Measurements from ENCODE around the gene PLOD1. TPM values are rescaled to one million over a fixed set of nuclear protein-coding genes. Genes with fewer than 3 reads are reported as not detected.

The PLOD1 gene
- total and polyA plus RNA-seq, 2 of the 13 experiments (the other 11 are each of a cell fraction or from before 2014, with no cell fraction given), result 70.1 to 318 TPM

- Histone ChIP-seq H3K4me2 (ENCODE audit: low read depth, low read length) (peak overlapping the region; percentile 93), H3K9me3 (ENCODE audit: low read length) (no peaks in the 10 kb centered on the region), H3K36me3 (replicated peaks in 1 of 2; ENCODE audit: control insufficient read depth in 1 of 2, insufficient read depth in 2 of 2, low read length in 2 of 2) (peaks cover 12 to 21% of the 10 kb centered on the region in 2 experiments; a peak in 4 of 5 replicates), H3K27me3 (ENCODE audit: control insufficient read depth in 1 of 2, insufficient read depth in 2 of 2, low read length in 2 of 2) (peaks cover 0 to 3% of the 10 kb centered on the region in 2 experiments; a peak in 1 of 5 replicates), H3K4me1 (ENCODE audit: insufficient read depth, low read length) (peaks cover 62% of the 10 kb centered on the region), H3K4me3 (replicated peaks in 1 of 3; ENCODE audit: insufficient read depth in 1 of 3, low read depth in 2 of 3, low read length in 3 of 3) (peak overlapping the region; percentile 91 to 98 (median 97)), H3K9ac (ENCODE audit: insufficient read depth, low read depth, low read length) (peak overlapping the region; percentile 93), H3K27ac (ENCODE audit: extremely low read length, insufficient read depth, low read length) (peak overlapping the region; percentile 81), H4K20me1 (ENCODE audit: insufficient read depth, low read length) (no peaks in the 10 kb centered on the region; the same call in 1 of the 2 replicates), H3K79me2 (ENCODE audit: insufficient read depth, low read length) (peaks cover 48% of the 10 kb centered on the region), H2AFZ (ENCODE audit: low read length) (no peak overlapping the region)
- TSS peak; percentile 69 for BruUV-seq (replicated peaks)
- 0 out of 2 replicates have a peak, but pooled peaks have one; percentile 17 for TF ChIP-seq MTERF4 (CRISPR knock-in tag; IDR thresholded peaks at IDR 0.05)
- no peak for TF ChIP-seq SNAI1 (CRISPR knock-in tag; IDR thresholded peaks at IDR 0.05; ENCODE audit: borderline replicate concordance)
- TF ChIP-seq KDM5A (IDR thresholded peaks at IDR 0.05; ENCODE audit: borderline replicate concordance, low read length), result peak; percentile 78
- 0 out of 2 replicates have a peak, but pooled peaks have one; percentile 2 for TF ChIP-seq ZNF605 (CRISPR knock-in tag; IDR thresholded peaks at IDR 0.05)
- CTCF ChIA-PET (ENCODE audit: low intra/inter-chr PET ratio, low total read pairs), result no interaction called here
- in situ Hi-C loops (cut with HindIII; ENCODE audit: extremely low pct_ligation_motif_present, low pct_unique_long_range_greater_than_20kb), result no loop called here
- WGBS (ENCODE audit: low lambda C conversion rate), result under 1% methylated on average over 12 of the region's 12 CpGs
- intact Hi-C loops (cut with micrococcal nuclease; ENCODE audit: unreplicated experiment), result no loop called here
- DNase-seq (ENCODE audit: low spot score), result no peak
- no peak for ATAC-seq
- FAIRE-seq, result no peak
- POLR2A ChIA-PET, result interaction anchor here (0.6 to 3.8 kb wide), 13 partner anchors 10 to 243 kb away, joined by 3 to 107 read pairs (median 11); partner anchors contain the start of genes CLCN6, KIAA2013, MIIP and MTHFR
These were observed 46.1 kb downstream of the PLOD1 start for GRCh38 chr1:11980676-11980972.

- no peak for TF ChIP-seq MTERF4 (CRISPR knock-in tag; IDR thresholded peaks at IDR 0.05)
- TF ChIP-seq TERF1 (CRISPR knock-in tag; IDR thresholded peaks at IDR 0.05), result no peak
- no peak for TF ChIP-seq HNRNPLL (IDR thresholded peaks at IDR 0.05; ENCODE audit: low read depth, low read length, poor library complexity, severe bottlenecking)
- TF ChIP-seq E2F1 (CRISPR knock-in tag; IDR thresholded peaks at IDR 0.05), result no peak
- TF ChIP-seq ZNF24 (IDR thresholded peaks at IDR 0.05), result no peak
- ChIA-PET POLR2A (interaction anchor here (1.0 to 3.8 kb wide), 6 partner anchors 10 to 175 kb away, joined by 3 to 107 read pairs (median 17); partner anchors contain the start of genes CLCN6, KIAA2013, MIIP and MTHFR), CTCF (ENCODE audit: low intra/inter-chr PET ratio, low total read pairs) (no interaction called here)
- no peak overlapping the region for H2AFZ ChIP-seq (ENCODE audit: low read length)
- no peaks in the 10 kb centered on the region; the same call in 1 of the 2 replicates for H4K20me1 ChIP-seq (ENCODE audit: insufficient read depth, low read length)
- FAIRE-seq (no peak), DNase-seq (ENCODE audit: low spot score) (no peak), ATAC-seq (no peak)
- peaks cover 57% of the 10 kb centered on the region for H3K79me2 ChIP-seq (ENCODE audit: insufficient read depth, low read length)
- H3K4me2 ChIP-seq (ENCODE audit: low read depth, low read length), result peak overlapping the region; percentile 93
- peaks cover 0 to 3% of the 10 kb centered on the region in 2 experiments; a peak in 1 of 5 replicates for H3K27me3 ChIP-seq (ENCODE audit: control insufficient read depth in 1 of 2, insufficient read depth in 2 of 2, low read length in 2 of 2)
- H3K27ac ChIP-seq (ENCODE audit: extremely low read length, insufficient read depth, low read length), result no peak overlapping the region
- peak overlapping the region; percentile 91 to 98 (median 97); a peak in 5 of 6 replicates for H3K4me3 ChIP-seq (replicated peaks in 1 of 3; ENCODE audit: insufficient read depth in 1 of 3, low read depth in 2 of 3, low read length in 3 of 3)
- H3K4me1 ChIP-seq (ENCODE audit: insufficient read depth, low read length), result peaks cover 71% of the 10 kb centered on the region
- no TSS peak for BruUV-seq (replicated peaks)
- H3K9me3 ChIP-seq (ENCODE audit: low read length), result no peaks in the 10 kb centered on the region
- WGBS (ENCODE audit: low lambda C conversion rate), result 85% methylated on average over 13 of the region's 13 CpGs
- in situ Hi-C loops (cut with HindIII; ENCODE audit: extremely low pct_ligation_motif_present, low pct_unique_long_range_greater_than_20kb), result no loop called here
- H3K9ac ChIP-seq (ENCODE audit: insufficient read depth, low read depth, low read length), result peak overlapping the region; percentile 93; the same call in 1 of the 2 replicates
- intact Hi-C loops (cut with micrococcal nuclease; ENCODE audit: unreplicated experiment), result no loop called here
- H3K36me3 ChIP-seq (replicated peaks in 1 of 2; ENCODE audit: control insufficient read depth in 1 of 2, insufficient read depth in 2 of 2, low read length in 2 of 2), result peaks cover 17 to 29% of the 10 kb centered on the region in 2 experiments; a peak in 4 of 5 replicates
These were observed 47.0 kb downstream of the PLOD1 start for GRCh38 chr1:11981378-11982009.
